Esophagus squamous epithelium (tissue), 4 donors: ENCODE data around the gene NDUFS2.

ENCODE experiments used
- POLR2A ChIP-seq, 4 donors: fragments of 450-650 bp; IDR thresholded peaks; one replicate each; pipeline ENCODE4 v1.6.1; 2017; ENCODE audit warnings: antibody characterized with exemption in 4 of 4, mild to moderate bottlenecking in 4 of 4, moderate library complexity in 3 of 4
- TF ChIP-seq, protein P1 (sequence below), 6 experiments: fragments of 450-650 bp in 4 of 6; fragments of 200-600 bp in 2 of 6; sonication (generic) in 2 of 6; IDR thresholded peaks; one replicate each; pipeline ENCODE4 v1.5.1; 2016 to 2019; ENCODE audit warnings: antibody characterized with exemption in 6 of 6, mild to moderate bottlenecking in 4 of 6, moderate library complexity in 4 of 6

DNA sequence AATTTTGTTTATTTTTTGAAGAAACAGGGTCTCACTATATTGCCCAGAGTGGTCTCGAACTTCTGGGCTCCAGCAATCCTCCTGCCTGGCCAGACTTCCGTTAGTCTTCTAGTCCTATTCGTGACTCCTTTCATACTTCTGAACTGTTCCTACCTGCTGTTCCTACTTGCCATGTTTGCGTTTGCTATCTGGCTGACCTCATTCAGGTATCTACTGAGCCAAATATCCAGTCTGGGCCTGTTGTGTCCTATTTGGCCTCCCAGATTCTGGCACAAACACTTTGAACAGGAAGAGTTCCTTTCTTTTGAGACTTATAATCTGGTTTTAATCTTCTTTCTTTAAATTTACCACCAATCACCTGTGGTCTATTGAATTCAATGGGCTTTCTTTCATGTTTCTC lies 42.7 kb downstream of the NDUFS2 start:
- no peak for TF ChIP-seq POLR2A (IDR thresholded peaks at IDR 0.05)
- TF ChIP-seq, protein P1, sequence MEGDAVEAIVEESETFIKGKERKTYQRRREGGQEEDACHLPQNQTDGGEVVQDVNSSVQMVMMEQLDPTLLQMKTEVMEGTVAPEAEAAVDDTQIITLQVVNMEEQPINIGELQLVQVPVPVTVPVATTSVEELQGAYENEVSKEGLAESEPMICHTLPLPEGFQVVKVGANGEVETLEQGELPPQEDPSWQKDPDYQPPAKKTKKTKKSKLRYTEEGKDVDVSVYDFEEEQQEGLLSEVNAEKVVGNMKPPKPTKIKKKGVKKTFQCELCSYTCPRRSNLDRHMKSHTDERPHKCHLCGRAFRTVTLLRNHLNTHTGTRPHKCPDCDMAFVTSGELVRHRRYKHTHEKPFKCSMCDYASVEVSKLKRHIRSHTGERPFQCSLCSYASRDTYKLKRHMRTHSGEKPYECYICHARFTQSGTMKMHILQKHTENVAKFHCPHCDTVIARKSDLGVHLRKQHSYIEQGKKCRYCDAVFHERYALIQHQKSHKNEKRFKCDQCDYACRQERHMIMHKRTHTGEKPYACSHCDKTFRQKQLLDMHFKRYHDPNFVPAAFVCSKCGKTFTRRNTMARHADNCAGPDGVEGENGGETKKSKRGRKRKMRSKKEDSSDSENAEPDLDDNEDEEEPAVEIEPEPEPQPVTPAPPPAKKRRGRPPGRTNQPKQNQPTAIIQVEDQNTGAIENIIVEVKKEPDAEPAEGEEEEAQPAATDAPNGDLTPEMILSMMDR (IDR thresholded peaks at IDR 0.05) = no peak
